ENCODE data around the gene NAALADL2. TPM values are rescaled to one million over a fixed set of nuclear protein-coding genes. Genes with fewer than 3 reads are reported as not detected.
"Not testable (repeated sequence)": the region's sequence is repeated elsewhere in the genome, so short reads cannot be mapped to it uniquely, and the experiment has no call there.

The NAALADL2 gene
- total RNA-seq, 1 experiment from 2014 or later: not detected

- no peaks in the 10 kb centered on the region for H3K4me1 ChIP-seq (ENCODE audit: low read length)
- no peaks in the 10 kb centered on the region for H3K79me2 ChIP-seq (ENCODE audit: low read length)
- H3K36me3 ChIP-seq (ENCODE audit: insufficient read depth, low read length): no peaks in the 10 kb centered on the region
- no peak overlapping the region for H3K4me3 ChIP-seq (ENCODE audit: low read length)
- H3K9me2 ChIP-seq (replicated peaks; ENCODE audit: insufficient read depth, low read length): no peaks in the 10 kb centered on the region
- no peak overlapping the region for H3K27ac ChIP-seq (ENCODE audit: low read length)
- no peaks in the 10 kb centered on the region for H3K27me3 ChIP-seq (ENCODE audit: low read length)
- no peak overlapping the region for H3K4me2 ChIP-seq (ENCODE audit: low read depth, low read length, poor library complexity, severe bottlenecking)
- no peak overlapping the region for H3K9ac ChIP-seq (ENCODE audit: low read length)
- H4K20me1 ChIP-seq (ENCODE audit: insufficient read depth, low read depth, low read length): no peaks in the 10 kb centered on the region
- no peak for DNase-seq
- no peak overlapping the region for H2AFZ ChIP-seq (ENCODE audit: low read length)
- H3K9me3 ChIP-seq (ENCODE audit: low read length): peaks cover 7% of the 10 kb centered on the region
Observed at GRCh38 chr3:175260145-175260794, 401.1 kb downstream of the NAALADL2 start.

DNA sequence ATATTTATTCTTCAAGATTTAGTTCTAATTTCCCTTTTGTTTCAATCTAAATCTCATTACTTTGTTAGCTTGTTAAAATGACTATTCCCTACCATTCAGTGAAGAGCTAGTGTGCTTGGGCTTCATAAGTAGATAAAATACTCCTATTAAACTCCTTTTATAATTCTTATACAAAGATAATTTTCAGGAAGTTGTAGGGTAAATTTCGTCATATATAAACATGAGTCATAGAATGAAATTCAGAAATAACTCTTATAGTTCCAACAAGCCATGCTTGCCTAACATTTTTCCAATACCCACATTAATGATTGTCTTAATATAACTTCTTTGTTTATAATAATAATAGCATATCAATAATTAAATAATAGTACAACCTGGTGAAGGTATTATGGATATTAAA, 407.3 kb downstream of the NAALADL2 start:
- Histone ChIP-seq H4K20me1 (ENCODE audit: insufficient read depth, low read depth, low read length) (no peaks in the 10 kb centered on the region), H3K9ac (ENCODE audit: low read length) (no peak overlapping the region), H3K9me2 (replicated peaks; ENCODE audit: insufficient read depth, low read length) (no peaks in the 10 kb centered on the region), H3K36me3 (ENCODE audit: insufficient read depth, low read length) (no peaks in the 10 kb centered on the region), H3K79me2 (ENCODE audit: low read length) (no peaks in the 10 kb centered on the region), H3K27ac (ENCODE audit: low read length) (no peak overlapping the region), H3K9me3 (ENCODE audit: low read length) (peaks cover 8% of the 10 kb centered on the region), H3K4me2 (ENCODE audit: low read depth, low read length, poor library complexity, severe bottlenecking) (no peak overlapping the region), H2AFZ (ENCODE audit: low read length) (no peak overlapping the region), H3K4me3 (ENCODE audit: low read length) (no peak overlapping the region), H3K27me3 (ENCODE audit: low read length) (no peaks in the 10 kb centered on the region), H3K4me1 (ENCODE audit: low read length) (no peaks in the 10 kb centered on the region)
- DNase-seq: no peak

GRCh38 chr3:175267121-175267531, 408.0 kb downstream of the NAALADL2 start:
- no peaks in the 10 kb centered on the region for H3K36me3 ChIP-seq (ENCODE audit: insufficient read depth, low read length)
- H3K27me3 ChIP-seq (ENCODE audit: low read length): no peaks in the 10 kb centered on the region
- no peak overlapping the region for H3K9ac ChIP-seq (ENCODE audit: low read length)
- DNase-seq: no peak
- no peak overlapping the region for H2AFZ ChIP-seq (ENCODE audit: low read length)
- H3K4me1 ChIP-seq (ENCODE audit: low read length): no peaks in the 10 kb centered on the region
- no peaks in the 10 kb centered on the region for H3K9me2 ChIP-seq (replicated peaks; ENCODE audit: insufficient read depth, low read length)
- H3K27ac ChIP-seq (ENCODE audit: low read length): no peak overlapping the region
- peaks cover 8% of the 10 kb centered on the region for H3K9me3 ChIP-seq (ENCODE audit: low read length)
- no peak overlapping the region for H3K4me3 ChIP-seq (ENCODE audit: low read length)
- no peak overlapping the region for H3K4me2 ChIP-seq (ENCODE audit: low read depth, low read length, poor library complexity, severe bottlenecking)
- no peaks in the 10 kb centered on the region for H4K20me1 ChIP-seq (ENCODE audit: insufficient read depth, low read depth, low read length)
- no peaks in the 10 kb centered on the region for H3K79me2 ChIP-seq (ENCODE audit: low read length)

GRCh38 chr3:175267561-175267960, 408.4 kb downstream of the NAALADL2 start:
- H3K27ac ChIP-seq (ENCODE audit: low read length): no peak overlapping the region
- H3K79me2 ChIP-seq (ENCODE audit: low read length): no peaks in the 10 kb centered on the region
- no peak for DNase-seq
- no peak overlapping the region for H3K4me2 ChIP-seq (ENCODE audit: low read depth, low read length, poor library complexity, severe bottlenecking)
- no peaks in the 10 kb centered on the region for H3K4me1 ChIP-seq (ENCODE audit: low read length)
- no peaks in the 10 kb centered on the region for H3K9me2 ChIP-seq (replicated peaks; ENCODE audit: insufficient read depth, low read length)
- H3K9ac ChIP-seq (ENCODE audit: low read length): no peak overlapping the region
- H2AFZ ChIP-seq (ENCODE audit: low read length): no peak overlapping the region
- peaks cover 8% of the 10 kb centered on the region for H3K9me3 ChIP-seq (ENCODE audit: low read length)
- no peaks in the 10 kb centered on the region for H3K36me3 ChIP-seq (ENCODE audit: insufficient read depth, low read length)
- H4K20me1 ChIP-seq (ENCODE audit: insufficient read depth, low read depth, low read length): no peaks in the 10 kb centered on the region
- no peak overlapping the region for H3K4me3 ChIP-seq (ENCODE audit: low read length)
- H3K27me3 ChIP-seq (ENCODE audit: low read length): no peaks in the 10 kb centered on the region

DNA sequence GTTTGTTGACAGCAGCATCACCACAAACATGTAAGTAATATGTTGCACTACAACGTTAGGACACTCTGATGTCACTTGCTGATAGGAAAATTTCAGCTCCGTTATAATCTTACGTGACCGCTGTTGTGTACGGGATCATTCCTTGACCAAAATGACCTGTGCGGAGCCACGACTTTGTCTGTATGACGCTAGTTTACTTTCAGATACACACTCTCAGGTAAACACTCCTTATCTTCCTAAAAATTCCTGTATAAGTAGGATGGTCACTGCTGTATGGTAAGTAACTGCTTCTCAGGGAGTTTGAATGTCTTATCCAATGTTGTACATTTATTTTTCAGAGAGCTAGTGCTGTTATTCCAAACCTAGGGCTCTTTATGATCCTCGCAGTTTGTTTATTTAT, 410.3 kb downstream of the NAALADL2 start:
- H3K79me2 ChIP-seq (ENCODE audit: low read length): no peaks in the 10 kb centered on the region

GRCh38 chr3:175270198-175270837, 411.2 kb downstream of the NAALADL2 start:
- no peaks in the 10 kb centered on the region for H3K9me2 ChIP-seq (replicated peaks; ENCODE audit: insufficient read depth, low read length)
- H3K4me1 ChIP-seq (ENCODE audit: low read length): no peaks in the 10 kb centered on the region
- H4K20me1 ChIP-seq (ENCODE audit: insufficient read depth, low read depth, low read length): no peaks in the 10 kb centered on the region
- no peaks in the 10 kb centered on the region for H3K36me3 ChIP-seq (ENCODE audit: insufficient read depth, low read length)
- peaks cover 8% of the 10 kb centered on the region for H3K9me3 ChIP-seq (ENCODE audit: low read length)
- H2AFZ ChIP-seq (ENCODE audit: low read length): no peak overlapping the region
- DNase-seq: no peak
- no peaks in the 10 kb centered on the region for H3K79me2 ChIP-seq (ENCODE audit: low read length)
- no peak overlapping the region for H3K4me3 ChIP-seq (ENCODE audit: low read length)
- no peak overlapping the region for H3K27ac ChIP-seq (ENCODE audit: low read length)
- H3K4me2 ChIP-seq (ENCODE audit: low read depth, low read length, poor library complexity, severe bottlenecking): no peak overlapping the region
- H3K9ac ChIP-seq (ENCODE audit: low read length): no peak overlapping the region
- no peaks in the 10 kb centered on the region for H3K27me3 ChIP-seq (ENCODE audit: low read length)

More for the DNA sequence above, 410.3 kb downstream of the NAALADL2 start:
- Histone ChIP-seq H3K9me3 (ENCODE audit: low read length) (peaks cover 8% of the 10 kb centered on the region), H3K4me2 (ENCODE audit: low read depth, low read length, poor library complexity, severe bottlenecking) (no peak overlapping the region), H3K9me2 (replicated peaks; ENCODE audit: insufficient read depth, low read length) (no peaks in the 10 kb centered on the region), H3K9ac (ENCODE audit: low read length) (no peak overlapping the region), H3K27me3 (ENCODE audit: low read length) (no peaks in the 10 kb centered on the region), H3K4me1 (ENCODE audit: low read length) (no peaks in the 10 kb centered on the region), H4K20me1 (ENCODE audit: insufficient read depth, low read depth, low read length) (no peaks in the 10 kb centered on the region), H3K27ac (ENCODE audit: low read length) (no peak overlapping the region), H3K36me3 (ENCODE audit: insufficient read depth, low read length) (no peaks in the 10 kb centered on the region), H2AFZ (ENCODE audit: low read length) (no peak overlapping the region), H3K4me3 (ENCODE audit: low read length) (no peak overlapping the region)
- no peak for DNase-seq

DNA sequence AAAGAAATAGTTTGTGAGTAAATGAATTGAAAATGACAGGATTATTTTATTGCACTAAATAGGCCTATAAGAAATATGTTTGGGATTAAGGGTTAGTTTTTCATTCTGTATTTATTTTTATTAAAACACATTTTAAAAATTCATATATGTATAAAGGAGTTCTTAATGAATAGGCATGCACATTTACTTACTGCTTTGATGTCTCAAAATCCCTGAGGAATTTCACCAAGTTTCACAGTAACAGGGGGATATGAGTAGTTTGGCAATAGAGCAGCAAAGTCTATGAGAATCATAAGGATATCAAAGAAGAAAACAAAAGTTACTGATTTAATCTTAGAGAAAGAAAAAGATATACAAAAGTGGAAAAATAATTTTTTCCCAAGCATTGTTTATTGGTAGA, 411.7 kb downstream of the NAALADL2 start:
- no peak for DNase-seq
- H2AFZ ChIP-seq (ENCODE audit: low read length): no peak overlapping the region
- no peaks in the 10 kb centered on the region for H3K36me3 ChIP-seq (ENCODE audit: insufficient read depth, low read length)
- no peak overlapping the region for H3K4me2 ChIP-seq (ENCODE audit: low read depth, low read length, poor library complexity, severe bottlenecking)
- H3K4me1 ChIP-seq (ENCODE audit: low read length): no peaks in the 10 kb centered on the region
- H3K9me3 ChIP-seq (ENCODE audit: low read length): peaks cover 8% of the 10 kb centered on the region
- H3K9me2 ChIP-seq (replicated peaks; ENCODE audit: insufficient read depth, low read length): no peaks in the 10 kb centered on the region
- H3K79me2 ChIP-seq (ENCODE audit: low read length): no peaks in the 10 kb centered on the region
- no peak overlapping the region for H3K27ac ChIP-seq (ENCODE audit: low read length)
- H3K27me3 ChIP-seq (ENCODE audit: low read length): no peaks in the 10 kb centered on the region
- H3K4me3 ChIP-seq (ENCODE audit: low read length): no peak overlapping the region
- no peaks in the 10 kb centered on the region for H4K20me1 ChIP-seq (ENCODE audit: insufficient read depth, low read depth, low read length)
- no peak overlapping the region for H3K9ac ChIP-seq (ENCODE audit: low read length)

DNA sequence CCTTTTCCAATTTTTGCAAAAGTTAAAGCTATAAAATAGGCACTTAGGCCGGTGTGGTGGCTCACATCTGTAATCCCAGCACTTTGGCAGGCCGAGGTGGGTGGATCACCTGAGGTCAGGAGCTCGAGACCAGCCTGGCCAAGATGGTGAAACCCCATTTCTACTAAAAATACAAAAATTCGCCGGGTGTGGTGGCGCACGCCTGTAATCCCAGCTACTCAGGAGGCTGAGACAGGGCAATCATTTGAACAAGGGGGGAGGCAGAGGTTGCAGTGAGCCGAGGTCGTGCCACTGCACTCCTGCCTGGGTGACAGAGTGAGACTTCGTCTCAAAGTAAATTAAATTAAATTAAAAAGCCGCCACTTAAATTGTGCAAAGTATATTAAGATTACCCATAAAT, 412.3 kb downstream of the NAALADL2 start:
- not testable (repeated sequence) for H3K4me2 ChIP-seq (ENCODE audit: low read depth, low read length, poor library complexity, severe bottlenecking); DNase-seq; H3K36me3 ChIP-seq (ENCODE audit: insufficient read depth, low read length); H3K27ac ChIP-seq (ENCODE audit: low read length); H3K9me3 ChIP-seq (ENCODE audit: low read length); H3K27me3 ChIP-seq (ENCODE audit: low read length); H4K20me1 ChIP-seq (ENCODE audit: insufficient read depth, low read depth, low read length); H2AFZ ChIP-seq (ENCODE audit: low read length); H3K4me1 ChIP-seq (ENCODE audit: low read length); H3K9me2 ChIP-seq (replicated peaks; ENCODE audit: insufficient read depth, low read length); H3K4me3 ChIP-seq (ENCODE audit: low read length); H3K9ac ChIP-seq (ENCODE audit: low read length); H3K79me2 ChIP-seq (ENCODE audit: low read length)
